ENCODE results near the gene MAD2L2.

GRCh38 chr1:11693024-11693590, 12.2 kb upstream of the MAD2L2 start:
- TF ChIP-seq POLR2AphosphoS5 (IDR thresholded peaks at IDR 0.05; ENCODE audit: low read depth, low read length) (no peak), REST (IDR thresholded peaks at IDR 0.05; ENCODE audit: insufficient read depth in 1 of 2, low read depth in 2 of 2, low read length in 2 of 2) (no peak), SIN3A (IDR thresholded peaks at IDR 0.05; ENCODE audit: borderline replicate concordance, insufficient read depth, low read length) (no peak), TAF1 (IDR thresholded peaks at IDR 0.05; ENCODE audit: borderline replicate concordance, insufficient read depth, low read length) (no peak), FOXP2 (optimal IDR thresholded peaks at IDR 0.05; ENCODE audit: borderline replicate concordance, extremely low read depth, extremely low read length, insufficient read depth) (no peak)

All from PFSK-1 (cell line).